ENCODE data around the gene DNTT. TPM values are rescaled to one million over a fixed set of nuclear protein-coding genes. Genes with fewer than 3 reads are reported as not detected.

The DNTT gene
- polyA plus RNA-seq, 1 experiment, result not detected

DNA sequence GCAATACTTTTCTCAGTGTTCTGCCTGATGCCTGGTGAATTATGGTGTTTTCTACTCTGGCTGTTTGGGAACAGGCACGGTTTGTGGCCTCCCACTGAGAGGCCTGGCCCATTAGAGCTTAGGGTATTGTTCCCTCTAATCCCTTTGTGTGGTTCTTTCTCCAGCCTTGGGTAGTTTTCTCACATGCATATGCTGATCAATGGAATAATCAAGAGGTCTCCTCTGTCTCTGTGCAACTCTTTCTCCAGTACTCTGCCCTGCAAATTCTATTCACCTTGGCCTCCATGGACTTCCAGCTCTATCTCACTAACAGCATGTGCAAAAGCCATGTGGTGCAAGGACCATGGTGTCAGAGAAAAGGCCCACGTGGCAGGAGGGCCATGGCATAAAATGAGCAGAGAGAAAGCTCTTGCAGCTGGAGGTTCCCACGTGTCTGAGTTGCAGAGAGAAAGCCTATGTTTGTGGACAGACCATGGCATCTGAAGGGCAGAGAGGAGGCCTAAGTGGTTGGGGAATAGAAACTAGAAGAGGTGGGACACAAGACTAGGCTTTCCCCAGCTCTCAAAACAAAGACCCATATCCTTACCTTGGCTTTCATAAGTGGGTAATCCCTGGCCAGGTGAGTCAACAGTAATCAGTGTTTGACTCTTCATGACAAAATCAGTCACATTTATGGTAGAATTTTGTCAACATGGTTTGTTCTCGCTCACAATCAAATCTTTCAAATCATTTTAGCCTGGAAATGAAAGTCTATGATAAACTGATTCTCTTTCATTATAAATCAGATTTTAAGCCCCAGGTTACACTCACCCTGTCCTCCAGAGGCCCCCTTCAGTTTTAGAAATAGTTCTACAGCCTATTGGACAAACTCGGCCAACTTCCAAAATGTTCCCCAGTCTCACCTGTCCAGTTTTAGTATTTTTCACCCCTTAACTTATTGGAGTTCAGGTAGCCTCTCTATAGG lies 37.3 kb downstream of the DNTT start:
- Histone ChIP-seq H3K36me3 (ENCODE audit: control insufficient read depth, insufficient read depth, low read length) (no peaks in the 10 kb centered on the region), H3K27me3 (ENCODE audit: control insufficient read depth, insufficient read depth, low read length) (no peaks in the 10 kb centered on the region), H3K4me3 (ENCODE audit: low read depth, low read length) (no peak overlapping the region)
- DNase-seq (ENCODE audit: low read depth), result no peak
- POLR2A ChIA-PET, result no interaction called here
- CTCF ChIA-PET, result interaction anchor here (0.6 to 5.8 kb wide), 7 partner anchors 8 to 636 kb away, joined by 3 to 43 read pairs (median 3); no protein-coding TSS in a partner anchor
- TF ChIP-seq, protein P1, sequence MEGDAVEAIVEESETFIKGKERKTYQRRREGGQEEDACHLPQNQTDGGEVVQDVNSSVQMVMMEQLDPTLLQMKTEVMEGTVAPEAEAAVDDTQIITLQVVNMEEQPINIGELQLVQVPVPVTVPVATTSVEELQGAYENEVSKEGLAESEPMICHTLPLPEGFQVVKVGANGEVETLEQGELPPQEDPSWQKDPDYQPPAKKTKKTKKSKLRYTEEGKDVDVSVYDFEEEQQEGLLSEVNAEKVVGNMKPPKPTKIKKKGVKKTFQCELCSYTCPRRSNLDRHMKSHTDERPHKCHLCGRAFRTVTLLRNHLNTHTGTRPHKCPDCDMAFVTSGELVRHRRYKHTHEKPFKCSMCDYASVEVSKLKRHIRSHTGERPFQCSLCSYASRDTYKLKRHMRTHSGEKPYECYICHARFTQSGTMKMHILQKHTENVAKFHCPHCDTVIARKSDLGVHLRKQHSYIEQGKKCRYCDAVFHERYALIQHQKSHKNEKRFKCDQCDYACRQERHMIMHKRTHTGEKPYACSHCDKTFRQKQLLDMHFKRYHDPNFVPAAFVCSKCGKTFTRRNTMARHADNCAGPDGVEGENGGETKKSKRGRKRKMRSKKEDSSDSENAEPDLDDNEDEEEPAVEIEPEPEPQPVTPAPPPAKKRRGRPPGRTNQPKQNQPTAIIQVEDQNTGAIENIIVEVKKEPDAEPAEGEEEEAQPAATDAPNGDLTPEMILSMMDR (IDR thresholded peaks at IDR 0.05; ENCODE audit: insufficient read depth, low read depth, low read length), result no peak

DNA sequence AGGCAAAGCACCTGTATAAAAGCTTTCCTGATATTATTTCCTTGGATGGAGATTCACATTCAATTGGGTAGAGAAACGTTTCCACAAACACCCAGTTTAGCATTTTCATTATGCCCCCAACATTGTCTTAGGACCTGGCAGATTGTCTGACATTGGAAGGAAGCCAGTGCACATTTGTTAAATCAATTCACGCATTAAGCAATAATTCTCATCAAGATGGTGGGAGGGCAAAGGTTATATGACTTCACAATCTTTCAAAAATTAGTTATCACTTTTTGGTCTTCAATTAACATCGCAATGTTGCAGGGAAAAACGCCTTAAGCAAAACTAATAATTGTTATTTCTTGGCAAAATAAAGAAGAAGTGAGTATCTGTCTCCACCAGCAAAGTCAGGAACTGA lies 38.2 kb downstream of the DNTT start:
- Histone ChIP-seq H3K4me3 (ENCODE audit: low read depth, low read length) (no peak overlapping the region), H3K27me3 (ENCODE audit: control insufficient read depth, insufficient read depth, low read length) (no peaks in the 10 kb centered on the region), H3K36me3 (ENCODE audit: control insufficient read depth, insufficient read depth, low read length) (no peaks in the 10 kb centered on the region)
- DNase-seq (ENCODE audit: low read depth), result no peak
- CTCF ChIA-PET, result no interaction called here
- POLR2A ChIA-PET, result no interaction called here
- TF ChIP-seq, protein P1 (IDR thresholded peaks at IDR 0.05; ENCODE audit: insufficient read depth, low read depth, low read length), result no peak

DNA sequence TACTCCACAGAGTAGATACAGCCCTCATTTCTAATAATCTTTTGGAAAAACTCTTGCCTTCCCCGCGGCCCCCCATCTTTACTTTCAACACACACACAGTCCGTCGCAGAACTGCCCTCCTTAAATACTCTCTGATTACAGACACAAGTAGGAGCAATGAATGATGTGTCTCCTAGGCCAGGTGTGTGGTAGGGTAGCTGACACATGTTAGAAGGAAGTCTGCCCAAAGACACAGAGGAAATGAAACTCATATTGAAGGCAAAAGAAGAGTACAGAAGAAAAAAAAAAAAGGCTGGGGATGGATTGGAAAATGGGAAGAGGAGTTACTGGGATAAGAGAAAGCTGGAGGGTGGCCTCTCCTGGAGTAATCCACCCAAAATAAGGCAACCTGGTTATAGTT lies 39.9 kb downstream of the DNTT start:
- Histone ChIP-seq H3K4me3 (ENCODE audit: low read depth, low read length) (no peak overlapping the region), H3K27me3 (ENCODE audit: control insufficient read depth, insufficient read depth, low read length) (no peaks in the 10 kb centered on the region), H3K36me3 (ENCODE audit: control insufficient read depth, insufficient read depth, low read length) (no peaks in the 10 kb centered on the region)
- ChIA-PET CTCF (no interaction called here), POLR2A (no interaction called here)
- no peak for DNase-seq (ENCODE audit: low read depth)
- TF ChIP-seq, protein P1 (IDR thresholded peaks at IDR 0.05; ENCODE audit: insufficient read depth, low read depth, low read length), result no peak

DNA sequence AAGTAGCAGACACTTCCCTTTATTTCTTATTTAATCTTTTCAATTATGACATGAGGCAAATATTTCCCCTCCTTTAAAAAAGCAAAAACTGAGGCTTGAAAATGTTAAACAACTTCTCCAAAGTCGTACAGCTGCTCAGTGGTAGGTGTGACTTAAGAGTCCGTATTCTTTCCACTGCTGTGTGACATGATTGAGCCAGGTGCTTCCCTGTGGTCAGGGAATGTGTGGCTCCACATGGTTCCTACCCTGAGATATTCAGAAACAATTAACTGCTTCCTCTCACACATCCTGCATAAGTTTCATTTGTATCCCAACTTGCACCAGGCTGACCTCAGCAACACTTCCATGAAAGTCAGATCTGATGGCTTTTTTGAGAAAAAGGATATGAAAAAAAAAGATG lies 41.0 kb downstream of the DNTT start:
- no peak for DNase-seq (ENCODE audit: low read depth)
- H3K27me3 ChIP-seq (ENCODE audit: control insufficient read depth, insufficient read depth, low read length), result no peaks in the 10 kb centered on the region
- ChIA-PET CTCF (no interaction called here), POLR2A (no interaction called here)
- no peaks in the 10 kb centered on the region for H3K36me3 ChIP-seq (ENCODE audit: control insufficient read depth, insufficient read depth, low read length)
- H3K4me3 ChIP-seq (ENCODE audit: low read depth, low read length), result no peak overlapping the region
- TF ChIP-seq, protein P1 (IDR thresholded peaks at IDR 0.05; ENCODE audit: insufficient read depth, low read depth, low read length), result no peak

DNA sequence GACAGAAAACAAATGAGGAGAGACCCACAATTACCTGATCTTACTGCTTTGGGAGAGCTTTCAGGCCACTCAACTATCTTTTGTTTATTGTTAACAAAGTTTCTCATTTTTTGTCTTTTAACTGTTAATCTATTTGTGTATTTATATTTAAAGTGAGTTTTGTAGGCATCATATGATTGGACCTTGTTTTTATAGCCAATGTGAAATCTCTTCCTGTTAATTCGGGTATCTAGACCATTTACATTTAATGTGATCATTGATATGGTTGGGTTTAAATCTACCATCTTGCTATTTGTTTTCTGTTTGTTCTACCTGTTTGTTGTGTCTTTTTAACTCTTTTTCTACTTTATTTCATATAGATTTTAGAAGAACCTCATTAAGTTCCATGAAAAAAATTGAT lies 42.1 kb downstream of the DNTT start:
- Histone ChIP-seq H3K27me3 (ENCODE audit: control insufficient read depth, insufficient read depth, low read length) (no peaks in the 10 kb centered on the region), H3K36me3 (ENCODE audit: control insufficient read depth, insufficient read depth, low read length) (no peaks in the 10 kb centered on the region), H3K4me3 (ENCODE audit: low read depth, low read length) (no peak overlapping the region)
- no peak for DNase-seq (ENCODE audit: low read depth)
- TF ChIP-seq, protein P1 (IDR thresholded peaks at IDR 0.05; ENCODE audit: insufficient read depth, low read depth, low read length), result no peak
- POLR2A ChIA-PET, result no interaction called here
- CTCF ChIA-PET, result no interaction called here

All from BJ (cell line).